ENCODE data around the gene PRG2.
"Not testable (repeated sequence)": the region's sequence is repeated elsewhere in the genome, so short reads cannot be mapped to it uniquely, and the experiment has no call there.

PRG2 gene

DNA sequence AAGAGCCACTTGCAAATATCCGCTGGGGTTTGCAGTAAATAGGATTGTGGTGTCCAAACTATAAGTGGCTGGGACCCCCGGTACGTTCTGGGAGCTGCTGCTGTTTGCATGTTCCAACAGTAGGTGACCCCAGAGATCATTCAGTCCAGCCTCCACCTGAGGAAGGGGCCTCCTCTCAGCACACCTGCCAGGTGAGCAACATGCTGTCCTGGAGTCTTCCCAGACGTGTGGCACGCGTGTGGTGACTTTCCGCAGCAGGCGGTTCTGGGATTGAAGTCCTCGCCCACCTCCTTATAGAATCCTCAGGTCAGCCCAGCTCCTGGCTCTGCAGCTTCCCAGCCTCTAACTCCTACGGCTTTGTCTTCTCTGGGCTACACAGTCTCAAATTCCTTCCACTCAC lies 45.6 kb downstream of the PRG2 start:
- no peak for DNase-seq

DNA sequence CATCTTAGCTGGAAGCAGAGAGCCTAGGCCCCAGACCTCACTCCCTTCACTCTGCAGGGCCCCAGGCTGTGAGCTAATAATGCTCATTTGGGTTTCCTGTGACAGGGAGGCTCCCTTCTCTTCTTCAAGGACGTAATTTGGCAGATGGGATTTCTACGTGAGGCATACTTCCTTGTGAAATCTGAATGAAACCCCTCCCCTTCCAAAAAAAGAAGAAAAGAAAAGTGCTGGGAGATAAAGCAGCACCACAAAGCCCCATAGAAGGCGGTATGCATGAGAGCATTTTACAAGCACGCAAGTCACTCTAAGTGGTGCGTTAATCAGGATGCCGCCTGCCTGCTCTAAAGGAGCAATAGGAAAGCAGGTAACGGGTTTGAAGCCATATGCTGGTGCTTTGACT lies 46.6 kb downstream of the PRG2 start:
- no peak for DNase-seq

- no peak for DNase-seq
Observed at GRCh38 chr11:57342702-57343101, 47.7 kb downstream of the PRG2 start.

GRCh38 chr11:57341250-57341808 lies 49.1 kb downstream of the PRG2 start:
- no peak for DNase-seq

- peak; percentile 46 to 58 for DNase-seq
Observed at GRCh38 chr11:57340039-57340615, 50.3 kb downstream of the PRG2 start.

DNA sequence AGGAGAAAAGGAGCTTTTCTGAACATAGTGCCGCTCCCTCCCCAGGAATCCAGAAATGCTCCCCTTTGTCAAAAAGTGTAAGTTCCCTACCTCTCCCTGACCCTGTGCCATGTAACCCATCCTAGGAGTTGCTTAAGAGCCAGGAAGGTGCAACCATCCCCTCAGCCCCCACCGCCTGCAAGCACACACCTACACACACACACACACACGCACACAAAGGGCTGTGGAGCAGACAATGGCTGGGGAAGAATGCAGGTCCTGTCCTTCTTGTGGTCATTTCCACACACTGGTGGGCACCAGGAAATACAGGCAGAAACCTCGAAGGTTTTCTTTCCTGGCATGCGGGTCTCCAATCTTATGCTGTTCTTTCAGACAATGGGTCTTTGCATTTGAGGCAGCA lies 51.1 kb downstream of the PRG2 start:
- no peak for DNase-seq

- DNase-seq: no peak
Observed at GRCh38 chr11:57338142-57338541, 52.3 kb downstream of the PRG2 start, which contains the start of gene P2RX3. Gene P2RX3, plus strand, starts transcription at chr11:57338352. Its CDS starts 199 bp downstream, at chr11:57338551.

GRCh38 chr11:57336856-57337255 lies 53.6 kb downstream of the PRG2 start:
- not testable (repeated sequence) for DNase-seq

Data from Kasumi-1 (cell line).